Renal cortical epithelial cell (primary cell): Measurements from ENCODE around the gene LIG3. TPM values are rescaled to one million over a fixed set of nuclear protein-coding genes. Genes with fewer than 3 reads are reported as not detected.
"Not testable (repeated sequence)": the region's sequence is repeated elsewhere in the genome, so short reads cannot be mapped to it uniquely, and the experiment has no call there.

Experiments
- DNase-seq: peaks from one replicate; pipeline ENCODE4 v3.0.0-alpha.2; 2011; ENCODE audit warnings: low read depth
- total RNA-seq: library from RNA; depleted of rRNA; stranded (reverse); fragments of >200 nt; gene quantifications from 2 replicates; pipeline ENCODE4 v1.2.3, GENCODE V29; 2014

The LIG3 gene
- total RNA-seq, 1 donor from 2014 or later: 40.8 TPM

- DNase-seq: no peak
These were observed 61.1 kb downstream of the LIG3 start for GRCh38 chr17:35041390-35041789.

GRCh38 chr17:35044181-35044580, 63.9 kb downstream of the LIG3 start:
- no peak for DNase-seq

GRCh38 chr17:35045458-35045979, 65.2 kb downstream of the LIG3 start:
- not testable (repeated sequence) for DNase-seq

- DNase-seq: no peak
These were observed 65.9 kb downstream of the LIG3 start for GRCh38 chr17:35046245-35046644.

- DNase-seq: peak; percentile 77
These were observed 66.5 kb downstream of the LIG3 start for GRCh38 chr17:35046740-35047283.

DNA sequence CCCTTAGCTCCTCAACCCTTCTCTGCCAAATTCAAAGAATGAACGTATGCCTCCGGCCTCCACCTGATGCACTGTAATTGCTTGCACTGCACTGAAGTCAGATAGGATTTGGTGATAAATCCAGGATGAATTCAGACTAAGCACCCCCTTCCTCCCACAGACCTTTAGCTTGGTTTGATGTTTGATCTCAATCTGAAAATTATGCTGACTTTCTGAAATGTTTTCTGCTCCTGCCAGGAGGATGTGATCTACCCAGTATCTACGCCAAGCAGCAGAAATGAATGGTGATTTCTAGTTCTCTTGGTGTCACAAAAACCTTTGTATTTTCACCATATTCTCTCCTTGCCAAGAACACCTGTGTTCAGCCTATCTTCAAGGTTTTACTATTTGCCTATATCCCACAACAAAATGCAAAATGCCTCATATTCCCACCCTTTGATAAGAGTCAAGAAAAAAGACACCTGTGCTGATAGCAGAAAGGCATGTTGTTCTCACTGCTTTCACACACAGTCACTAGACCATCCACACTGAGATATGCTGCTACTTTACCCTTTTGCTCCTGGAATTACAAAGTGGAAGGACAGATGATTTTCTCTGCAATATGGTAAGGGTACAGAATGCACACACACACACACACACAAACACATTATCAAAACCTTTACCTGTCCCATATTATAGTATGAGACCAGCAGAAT, 68.5 kb downstream of the LIG3 start:
- DNase-seq: no peak

DNA sequence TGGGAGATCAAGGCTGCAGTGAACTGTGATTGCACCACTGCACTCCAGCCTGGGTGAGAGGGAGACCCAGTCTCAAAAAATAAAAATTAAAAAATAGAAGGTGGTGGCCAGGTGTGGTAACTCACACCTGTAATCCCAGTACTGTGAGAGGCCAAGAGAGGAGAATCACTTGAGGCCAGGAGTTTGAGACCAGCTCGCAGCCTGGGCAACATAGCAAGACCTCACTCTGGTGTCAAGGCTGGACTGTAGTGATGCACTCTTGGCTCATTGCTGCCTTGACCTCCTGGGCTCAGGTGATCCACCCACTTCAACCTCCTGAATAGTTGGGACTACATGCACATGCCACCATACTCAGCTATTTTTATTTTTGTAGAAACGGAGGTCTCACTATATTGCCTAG, 69.9 kb downstream of the LIG3 start:
- no peak for DNase-seq

DNA sequence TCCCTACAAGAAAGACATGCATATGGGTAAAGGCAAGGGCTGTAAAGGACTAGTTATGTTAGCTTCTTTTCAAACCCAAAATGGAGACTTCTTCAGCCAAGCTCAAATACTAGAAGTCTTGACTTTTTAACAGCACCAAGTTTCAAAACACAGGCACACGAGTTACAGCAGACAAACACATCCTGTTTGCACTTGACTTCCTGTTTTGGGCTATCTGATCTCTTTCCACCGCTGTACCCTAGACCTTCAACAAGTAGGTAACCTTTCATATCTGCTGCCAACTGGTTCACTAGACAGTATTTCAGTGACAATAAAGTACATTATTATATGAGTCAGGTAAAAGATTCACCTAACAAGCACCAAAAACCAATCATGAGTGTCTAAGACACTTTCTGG, 70.9 kb downstream of the LIG3 start:
- DNase-seq: peak; percentile 56

DNA sequence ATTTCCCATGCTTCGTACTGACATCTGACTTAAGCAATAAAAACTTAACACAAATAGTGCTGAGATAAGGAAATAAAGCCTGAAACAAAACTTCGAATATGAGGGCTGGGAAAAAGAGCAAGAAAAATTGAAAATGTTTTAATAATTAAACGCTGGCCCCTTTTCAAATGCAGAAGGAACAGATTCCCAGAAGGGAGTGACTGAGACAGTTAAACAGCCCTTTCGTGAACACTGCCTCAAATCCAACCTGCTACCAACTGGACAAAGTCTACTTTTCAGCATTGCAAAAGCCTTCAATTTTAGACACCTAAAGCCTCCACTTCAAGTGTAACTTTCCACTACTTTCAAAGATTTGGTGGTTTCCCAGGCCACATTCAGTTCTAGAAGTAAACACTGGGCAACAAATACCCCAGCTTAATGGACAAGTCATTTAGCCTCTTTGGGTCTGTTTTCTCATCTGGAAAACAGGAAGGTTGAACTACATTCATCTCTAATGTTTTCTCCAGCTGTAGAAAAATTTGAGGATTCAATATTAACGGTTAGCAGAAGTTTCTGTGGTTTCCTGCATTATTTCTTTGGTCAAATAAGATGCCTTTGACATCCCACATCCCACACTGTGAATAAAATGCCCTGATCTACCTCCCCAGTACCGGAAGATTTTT, 71.4 kb downstream of the LIG3 start:
- peak; percentile 88 for DNase-seq

GRCh38 chr17:35052241-35052610, 71.9 kb downstream of the LIG3 start:
- DNase-seq: peak; percentile 80

DNA sequence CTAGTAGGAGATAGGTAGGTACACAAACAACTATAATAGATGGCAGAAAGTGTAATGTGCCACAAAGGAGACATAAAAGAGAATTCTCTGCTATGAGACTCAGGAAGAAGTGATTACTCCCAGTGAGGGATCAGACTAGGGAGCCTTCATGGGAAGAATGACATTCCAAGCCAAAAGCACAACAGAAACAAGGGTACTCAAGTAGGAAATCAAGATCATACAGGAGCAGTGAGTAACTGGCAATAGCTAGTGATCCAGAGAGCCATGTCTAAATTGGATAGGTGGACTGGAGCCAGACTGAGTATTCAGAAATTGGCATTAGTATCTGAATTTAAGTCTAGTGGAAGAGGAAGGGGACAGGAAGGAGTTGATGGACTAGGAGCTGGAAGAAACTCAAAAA, 72.5 kb downstream of the LIG3 start:
- peak; percentile 77 for DNase-seq

- DNase-seq: no peak
These were observed 72.9 kb downstream of the LIG3 start for GRCh38 chr17:35053204-35053603.

DNA sequence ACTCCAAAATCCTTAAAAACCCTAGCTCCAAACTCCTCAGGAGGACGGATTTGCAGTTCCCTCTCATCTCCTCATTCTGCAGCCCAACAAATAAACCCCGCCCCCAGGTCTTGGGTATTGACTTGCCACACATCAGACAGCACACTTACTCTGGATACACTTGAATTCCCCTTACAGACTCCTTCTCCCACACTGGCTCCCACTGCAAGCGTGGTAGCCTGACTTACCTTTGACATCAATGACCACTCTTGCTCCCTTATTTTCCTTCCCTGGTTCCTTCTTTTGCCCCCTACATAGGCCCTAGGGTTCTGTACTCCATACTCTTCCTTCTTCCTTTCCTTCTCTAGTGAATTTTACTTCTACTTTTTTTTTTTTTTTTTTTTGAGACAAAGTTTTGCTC, 75.7 kb downstream of the LIG3 start:
- DNase-seq: peak; percentile 89

DNA sequence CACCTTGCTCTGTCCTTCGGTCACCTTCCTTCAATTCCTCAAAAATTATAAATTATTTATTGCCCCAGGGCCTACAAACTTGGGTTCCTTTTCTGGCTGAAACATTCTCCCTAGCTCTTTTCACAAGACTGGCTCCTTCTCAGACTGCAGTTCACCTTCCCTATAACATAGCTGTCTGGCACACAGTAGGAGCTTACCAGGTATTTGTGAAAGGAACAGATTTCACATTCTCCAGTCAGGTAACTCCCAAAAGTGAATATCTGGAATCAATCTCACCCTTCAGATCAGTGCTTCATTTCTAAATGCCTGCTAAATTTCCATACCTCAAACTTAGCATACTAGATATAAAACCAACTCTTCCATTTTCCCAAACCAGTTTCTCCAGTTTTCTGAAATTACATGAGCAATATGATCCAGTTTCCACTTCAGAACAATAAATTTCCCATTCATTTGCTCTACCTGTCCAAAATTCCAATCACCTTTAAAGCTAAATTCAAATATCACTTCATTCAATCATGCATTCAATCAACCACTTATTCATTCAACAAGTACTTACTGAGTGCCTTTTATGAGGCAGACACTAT, 77.1 kb downstream of the LIG3 start:
- DNase-seq: no peak

Other genes with a start within 250 kb of the LIG3 start
- gene CCT6B, start 19.1 kb upstream of the LIG3 start, total RNA-seq: 0.85 and 1.4 TPM in 2 replicates
- 9.6 and 16.6 TPM in 2 replicates for gene ZNF830, start 19.0 kb upstream of the LIG3 start, total RNA-seq
- 6.8 and 20.7 TPM in 2 replicates for gene RFFL, start 83.2 kb downstream of the LIG3 start, total RNA-seq
- gene RAD51D, start 139.3 kb downstream of the LIG3 start, total RNA-seq: 7.8 and 8.8 TPM in 2 replicates
- gene FNDC8, start 141.1 kb downstream of the LIG3 start, total RNA-seq: not detected in 2 replicates
- 18.2 and 28.8 TPM in 2 replicates for gene NLE1, start 161.8 kb downstream of the LIG3 start, total RNA-seq
- gene UNC45B, start 167.3 kb downstream of the LIG3 start, total RNA-seq: not detected in 2 replicates
- gene SLC35G3, start 213.9 kb downstream of the LIG3 start, total RNA-seq: not detected in 2 replicates